GM21390 (cell line): ENCODE results near the gene CSHL1.

Experiments
- ATAC-seq: cut with Tn5 transposase; IDR thresholded peaks from one replicate; pipeline ENCODE4 v1.9.1; 2021; ENCODE audit not compliant: unreplicated experiment

The CSHL1 gene

GRCh38 chr17:63911041-63911635 is at the start of gene CSHL1:
TSS of gene CSHL1 (minus strand) at chr17:63911258. CDS start at chr17:63911196, 62 bp downstream.
- no peak for ATAC-seq

GRCh38 chr17:63960430-63960829 is 49.4 kb upstream of the CSHL1 start:
- no peak for ATAC-seq

- no peak for ATAC-seq
These were observed 48.9 kb upstream of the CSHL1 start for GRCh38 chr17:63960006-63960405.

- ATAC-seq: no peak
These were observed 45.4 kb upstream of the CSHL1 start for GRCh38 chr17:63956296-63956920.

GRCh38 chr17:63955791-63956190 is 44.7 kb upstream of the CSHL1 start:
- no peak for ATAC-seq

DNA sequence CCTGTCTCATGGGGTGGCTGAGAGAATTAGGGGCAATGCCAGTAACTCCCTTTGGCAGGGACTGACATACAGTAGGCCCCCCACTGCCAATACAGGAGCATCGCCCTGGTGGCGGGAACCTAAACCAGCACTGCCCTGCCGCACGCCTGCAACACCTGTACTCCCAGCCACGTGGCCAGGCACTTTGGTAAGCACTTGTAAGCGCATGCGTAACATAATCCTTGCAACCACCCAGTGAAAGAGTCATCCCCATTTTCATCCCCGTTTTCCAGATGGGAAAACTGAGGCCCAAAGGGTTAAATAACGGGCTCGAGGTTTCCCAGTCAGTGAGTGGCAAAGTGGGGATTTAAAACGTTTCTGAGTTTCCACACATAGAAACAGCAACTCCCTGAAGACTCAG is 44.2 kb upstream of the CSHL1 start:
- no peak for ATAC-seq

GRCh38 chr17:63954402-63955063 is 43.5 kb upstream of the CSHL1 start:
- no peak for ATAC-seq

- no peak for ATAC-seq
These were observed 40.2 kb upstream of the CSHL1 start for GRCh38 chr17:63950940-63951907.

DNA sequence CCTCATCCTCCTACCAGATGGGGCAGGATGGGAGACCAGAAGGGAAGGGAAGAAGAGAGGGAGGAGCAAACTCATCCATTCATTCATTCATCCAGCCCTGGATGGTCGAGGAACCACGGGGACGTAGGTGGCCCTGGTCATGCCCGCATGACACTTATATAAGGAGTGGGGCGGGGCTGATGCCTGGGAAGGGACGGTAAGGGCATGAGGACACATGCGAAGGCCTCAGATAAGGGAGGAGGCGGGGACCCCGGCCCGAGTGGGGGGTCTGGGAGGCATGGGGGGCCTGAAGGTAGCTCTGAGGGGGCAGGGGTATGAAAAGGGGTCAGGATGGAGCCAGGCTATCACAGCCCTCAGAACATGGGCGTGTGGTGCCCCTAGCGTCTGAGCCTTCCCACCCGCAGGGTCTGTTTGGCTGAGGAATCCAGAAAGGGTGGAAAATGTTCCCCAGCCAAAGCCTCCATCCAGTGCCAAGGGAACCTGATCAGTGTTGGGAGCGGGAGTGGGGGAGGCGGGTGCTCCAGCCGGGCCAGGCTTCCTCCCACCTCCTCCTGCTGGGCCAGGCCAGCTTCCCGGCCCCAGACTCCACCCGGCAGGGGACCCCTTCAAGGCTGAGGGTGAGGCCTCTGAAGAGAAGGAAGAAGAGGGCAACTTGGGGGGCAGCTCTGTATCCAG is 38.7 kb upstream of the CSHL1 start:
- no peak for ATAC-seq

GRCh38 chr17:63948521-63948920 is 37.5 kb upstream of the CSHL1 start:
- ATAC-seq: no peak

DNA sequence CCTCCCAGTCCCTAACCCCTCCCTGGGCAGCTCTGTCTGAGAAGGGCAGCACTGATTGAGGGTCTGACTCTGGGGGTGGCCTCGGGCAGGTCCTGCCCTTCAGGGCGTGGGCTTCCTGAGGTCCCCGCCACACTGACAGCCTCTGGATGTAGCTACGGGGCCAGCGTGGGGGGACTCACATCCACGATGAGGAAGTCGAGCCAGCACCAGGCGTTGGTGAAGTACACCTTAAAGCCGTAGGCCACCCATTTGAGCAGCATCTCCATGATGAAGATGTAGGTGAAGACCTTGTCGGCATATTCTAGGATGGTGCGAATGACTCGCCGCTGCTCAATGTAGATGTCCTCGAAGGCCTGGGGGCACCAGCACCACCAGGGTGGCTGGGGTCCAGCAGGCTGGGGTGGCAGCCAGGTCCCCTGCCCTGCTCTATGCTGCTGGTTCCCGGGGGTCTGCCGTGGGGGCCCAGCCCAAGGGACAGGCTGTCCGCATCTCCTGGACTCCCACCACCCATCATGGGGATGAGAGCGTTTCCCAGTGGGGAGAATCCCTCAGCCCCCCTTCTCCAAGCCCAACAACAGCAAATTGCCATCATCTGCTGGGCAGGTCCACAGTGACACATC is 36.8 kb upstream of the CSHL1 start:
- no peak for ATAC-seq

DNA sequence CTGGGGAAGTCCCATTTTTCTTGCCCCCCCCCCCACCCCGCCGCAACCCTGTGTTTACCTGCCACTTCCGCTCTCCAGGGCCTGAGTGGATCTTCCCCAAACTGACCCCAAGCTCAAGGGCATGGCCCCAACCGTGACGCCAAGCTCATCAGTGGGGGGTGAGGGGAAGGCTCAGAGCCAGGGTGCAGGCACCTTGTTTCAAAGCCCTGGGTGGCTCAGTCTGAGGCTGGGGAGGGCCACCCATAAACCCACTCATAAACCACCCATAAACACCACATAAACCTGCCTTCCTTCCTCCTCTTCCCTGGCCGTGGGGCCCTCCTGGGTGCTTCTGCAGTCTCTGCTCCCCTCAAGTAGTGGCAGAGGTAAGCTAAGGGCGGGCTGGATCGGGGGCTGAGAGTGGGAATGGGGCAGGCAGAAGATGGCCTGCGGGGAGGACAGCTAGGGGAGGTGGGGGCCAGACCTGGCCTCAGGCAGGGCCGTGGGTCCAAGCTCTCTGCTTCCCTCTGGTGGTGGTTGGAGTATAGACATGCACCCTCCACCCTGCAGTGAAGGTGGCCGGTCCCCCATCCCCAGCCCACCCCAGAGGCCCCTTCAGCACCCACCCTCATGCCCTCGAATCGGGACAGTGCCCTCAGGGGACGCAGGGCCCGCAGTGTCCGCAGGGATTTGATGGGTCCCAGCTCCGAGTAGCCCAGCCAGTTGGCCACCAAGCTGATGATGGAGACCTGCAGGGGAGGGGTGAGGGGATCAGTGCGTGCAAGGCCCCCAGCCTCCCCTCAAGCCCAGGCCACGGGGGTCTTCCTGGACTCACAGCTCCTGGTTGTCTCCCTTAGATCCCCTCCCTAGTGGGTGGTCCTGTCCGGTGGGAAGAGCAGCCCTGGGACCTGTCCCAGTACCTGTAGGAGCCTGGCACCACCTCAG is 35.6 kb upstream of the CSHL1 start:
- ATAC-seq: no peak

DNA sequence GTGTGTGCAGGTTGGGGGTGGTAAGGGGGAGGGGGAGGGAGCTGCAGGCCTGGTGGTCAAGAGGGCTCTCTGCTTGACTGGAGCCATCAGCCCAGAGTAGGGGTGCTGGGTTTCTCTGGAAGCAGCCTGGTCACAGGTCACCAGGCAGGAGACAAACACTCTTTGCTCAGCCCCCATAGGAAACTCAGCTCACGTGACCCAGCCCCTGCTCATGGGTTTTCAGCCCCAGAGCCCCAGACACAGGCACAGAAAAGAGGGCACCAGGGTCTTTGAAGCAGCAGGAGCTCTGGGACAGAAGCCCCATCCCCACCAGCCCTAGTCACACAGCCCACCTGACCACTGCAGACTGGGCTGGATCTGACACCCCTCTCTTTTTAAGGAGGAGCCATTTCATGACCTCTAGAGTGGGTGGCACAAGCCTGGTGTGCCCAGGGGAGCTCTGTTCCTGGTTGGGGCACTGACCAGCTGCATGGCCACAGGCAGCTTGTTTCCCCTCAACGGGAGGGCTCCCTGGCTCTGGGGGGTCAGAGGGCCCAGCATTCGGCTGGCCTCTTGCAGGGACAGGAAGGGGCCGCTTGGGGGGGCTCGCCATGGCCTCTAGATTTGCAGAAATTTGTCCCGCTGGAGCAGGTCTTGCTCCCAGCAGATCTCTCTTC is 34.9 kb upstream of the CSHL1 start:
- ATAC-seq: no peak

DNA sequence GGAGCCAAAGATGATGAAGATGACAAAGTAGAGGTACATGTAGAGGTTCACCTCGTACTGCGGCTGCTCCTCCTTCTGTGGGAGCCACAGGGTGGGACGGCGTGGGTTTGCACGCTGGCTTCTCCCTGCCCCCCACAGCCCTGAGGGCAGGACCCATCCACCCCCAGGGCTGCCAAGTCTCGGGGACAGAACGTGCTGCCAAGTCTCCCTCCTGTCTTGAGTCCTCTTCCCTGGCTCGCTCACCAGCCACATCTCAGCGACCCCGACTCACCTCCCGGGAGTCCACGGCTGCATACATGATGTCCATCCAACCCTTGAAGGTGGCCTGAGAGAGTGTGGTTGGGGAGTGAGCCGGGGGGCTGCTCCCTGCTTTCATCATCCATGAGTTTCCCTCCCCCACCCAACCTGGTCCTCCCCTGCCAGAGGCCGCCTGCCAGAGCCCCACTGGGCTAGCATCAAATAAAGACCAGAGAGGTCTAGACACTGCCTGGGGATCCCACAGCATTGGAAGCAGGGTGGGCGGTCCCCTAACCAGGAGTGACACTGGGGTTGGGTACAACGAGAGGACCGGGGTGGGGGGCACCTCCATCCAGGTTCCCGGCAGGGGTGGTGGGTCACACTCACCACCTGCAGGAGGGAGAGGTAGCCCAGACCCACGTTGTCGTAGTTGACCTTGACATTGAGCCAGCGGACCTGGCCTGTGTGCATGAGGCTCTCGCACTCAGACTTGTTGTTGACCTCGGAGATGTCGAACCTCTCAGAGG is 33.9 kb upstream of the CSHL1 start:
- no peak for ATAC-seq

GRCh38 chr17:63943745-63944144 is 32.7 kb upstream of the CSHL1 start:
- ATAC-seq: no peak

- no peak for ATAC-seq
These were observed 31.4 kb upstream of the CSHL1 start for GRCh38 chr17:63942309-63942985.

DNA sequence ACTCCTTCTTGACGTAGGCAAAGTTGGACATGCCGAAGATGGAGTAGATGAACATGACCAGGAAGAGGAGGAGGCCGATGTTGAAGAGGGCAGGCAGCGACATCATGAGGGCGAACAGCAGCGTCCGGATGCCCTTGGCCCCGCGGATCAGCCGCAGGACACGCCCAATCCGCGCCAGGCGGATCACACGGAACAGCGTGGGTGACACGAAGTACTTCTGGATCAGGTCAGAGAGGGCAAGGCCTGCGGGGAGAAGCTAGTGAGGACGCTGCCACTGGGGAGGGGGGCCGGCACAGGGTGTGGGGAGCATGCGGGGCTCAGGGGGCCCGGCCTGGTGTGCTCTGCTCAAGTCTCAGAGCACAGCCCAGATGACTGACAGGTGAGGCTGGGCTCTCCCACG is 30.7 kb upstream of the CSHL1 start:
- no peak for ATAC-seq
